Measurements from ENCODE around the gene TIAM1.

DNA sequence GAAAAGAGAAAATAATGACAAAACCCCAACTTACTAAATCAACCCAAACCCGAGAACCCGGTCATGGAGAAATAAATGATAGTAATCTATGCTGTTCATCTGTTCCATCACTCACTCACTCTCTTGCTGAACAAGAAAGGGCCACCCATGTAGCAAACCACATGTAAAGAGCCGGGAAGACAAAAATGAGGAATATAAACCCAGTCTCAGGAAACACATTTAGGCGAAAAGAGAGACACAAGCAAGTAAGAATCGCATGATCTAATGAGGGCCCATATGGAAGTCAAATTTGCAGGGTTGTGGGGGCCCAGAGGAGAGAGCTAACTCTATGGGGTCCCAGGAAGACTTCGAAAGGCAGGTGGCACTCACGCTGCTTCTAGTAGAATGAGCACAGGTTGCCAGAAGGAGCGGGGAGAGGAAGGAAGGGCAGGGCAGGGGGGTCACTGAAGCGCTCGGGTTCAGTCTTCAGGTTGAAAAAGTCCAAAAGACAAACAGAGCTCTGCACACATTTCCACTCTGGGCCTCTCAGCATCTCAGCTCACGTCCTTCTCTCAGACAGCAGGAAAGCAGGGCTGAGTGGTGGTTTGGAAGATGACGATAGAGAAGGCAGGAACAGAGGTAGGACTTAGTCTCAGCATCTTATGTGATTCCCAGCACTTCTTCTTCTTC lies 162.8 kb downstream of the TIAM1 start:
- TF ChIP-seq, protein P1, sequence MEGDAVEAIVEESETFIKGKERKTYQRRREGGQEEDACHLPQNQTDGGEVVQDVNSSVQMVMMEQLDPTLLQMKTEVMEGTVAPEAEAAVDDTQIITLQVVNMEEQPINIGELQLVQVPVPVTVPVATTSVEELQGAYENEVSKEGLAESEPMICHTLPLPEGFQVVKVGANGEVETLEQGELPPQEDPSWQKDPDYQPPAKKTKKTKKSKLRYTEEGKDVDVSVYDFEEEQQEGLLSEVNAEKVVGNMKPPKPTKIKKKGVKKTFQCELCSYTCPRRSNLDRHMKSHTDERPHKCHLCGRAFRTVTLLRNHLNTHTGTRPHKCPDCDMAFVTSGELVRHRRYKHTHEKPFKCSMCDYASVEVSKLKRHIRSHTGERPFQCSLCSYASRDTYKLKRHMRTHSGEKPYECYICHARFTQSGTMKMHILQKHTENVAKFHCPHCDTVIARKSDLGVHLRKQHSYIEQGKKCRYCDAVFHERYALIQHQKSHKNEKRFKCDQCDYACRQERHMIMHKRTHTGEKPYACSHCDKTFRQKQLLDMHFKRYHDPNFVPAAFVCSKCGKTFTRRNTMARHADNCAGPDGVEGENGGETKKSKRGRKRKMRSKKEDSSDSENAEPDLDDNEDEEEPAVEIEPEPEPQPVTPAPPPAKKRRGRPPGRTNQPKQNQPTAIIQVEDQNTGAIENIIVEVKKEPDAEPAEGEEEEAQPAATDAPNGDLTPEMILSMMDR (IDR thresholded peaks at IDR 0.05): no peak
- no peak for TF ChIP-seq POLR2A (IDR thresholded peaks at IDR 0.05)

Measured in lower leg skin (tissue), 3 donors.